ENCODE results near the gene CERS6.

The CERS6 gene

DNA sequence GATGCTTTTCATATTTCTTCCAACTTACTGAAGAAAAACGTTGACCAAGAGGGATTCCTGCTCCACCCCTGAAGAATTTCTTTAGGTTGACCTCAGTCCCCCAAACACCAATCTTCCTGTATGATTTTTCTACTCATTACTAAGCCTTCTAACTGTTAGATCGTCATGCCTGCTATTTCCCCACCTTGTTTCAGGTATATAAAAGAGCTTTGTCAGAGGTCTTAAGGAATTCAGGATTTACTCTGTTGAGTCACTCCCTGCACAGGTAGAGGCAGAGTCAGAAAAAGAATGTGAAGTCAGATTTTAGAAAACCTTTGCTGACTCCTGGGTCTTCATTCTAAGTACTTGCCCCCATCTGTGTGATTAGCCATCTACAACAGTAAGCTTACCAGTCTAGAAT lies 262.6 kb downstream of the CERS6 start:
- DNase-seq (ENCODE audit: low read depth), result no peak
- Histone ChIP-seq H3K4me3 (ENCODE audit: low read length) (no peak overlapping the region), H3K9me3 (ENCODE audit: control insufficient read depth, low read length) (no peaks in the 10 kb centered on the region), H3K36me3 (ENCODE audit: control insufficient read depth, insufficient read depth, low read length, severe bottlenecking) (peaks cover 9% of the 10 kb centered on the region), H3K27me3 (replicated peaks; ENCODE audit: control insufficient read depth, insufficient read depth, low read length) (no peaks in the 10 kb centered on the region), H3K4me1 (ENCODE audit: control insufficient read depth, insufficient read depth, low read length) (peaks cover 10% of the 10 kb centered on the region), H3K9ac (ENCODE audit: low read length) (no peak overlapping the region)

DNA sequence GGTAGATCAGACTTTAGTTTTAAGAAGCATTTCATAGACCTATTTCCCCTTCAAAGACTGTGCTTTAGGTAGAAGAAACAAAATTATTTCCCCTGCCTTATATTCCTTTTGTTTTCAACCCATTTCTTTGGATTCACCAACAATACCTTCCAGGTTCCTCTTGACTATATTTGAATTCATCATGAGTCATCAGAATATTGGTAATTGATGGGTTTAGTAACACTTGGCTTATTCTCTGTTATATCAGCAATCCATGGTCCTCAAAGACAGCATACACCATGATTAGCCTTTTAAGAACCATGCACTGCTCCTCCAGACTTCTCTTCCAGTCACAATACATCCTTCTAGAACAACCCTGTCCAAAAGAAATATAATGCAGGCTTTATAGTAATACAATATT lies 263.4 kb downstream of the CERS6 start:
- Histone ChIP-seq H3K9ac (ENCODE audit: low read length) (no peak overlapping the region), H3K4me1 (ENCODE audit: control insufficient read depth, insufficient read depth, low read length) (peaks cover 10% of the 10 kb centered on the region), H3K9me3 (ENCODE audit: control insufficient read depth, low read length) (no peaks in the 10 kb centered on the region), H3K27me3 (replicated peaks; ENCODE audit: control insufficient read depth, insufficient read depth, low read length) (no peaks in the 10 kb centered on the region), H3K4me3 (ENCODE audit: low read length) (no peak overlapping the region), H3K36me3 (ENCODE audit: control insufficient read depth, insufficient read depth, low read length, severe bottlenecking) (peaks cover 9% of the 10 kb centered on the region)
- no peak for DNase-seq (ENCODE audit: low read depth)

DNA sequence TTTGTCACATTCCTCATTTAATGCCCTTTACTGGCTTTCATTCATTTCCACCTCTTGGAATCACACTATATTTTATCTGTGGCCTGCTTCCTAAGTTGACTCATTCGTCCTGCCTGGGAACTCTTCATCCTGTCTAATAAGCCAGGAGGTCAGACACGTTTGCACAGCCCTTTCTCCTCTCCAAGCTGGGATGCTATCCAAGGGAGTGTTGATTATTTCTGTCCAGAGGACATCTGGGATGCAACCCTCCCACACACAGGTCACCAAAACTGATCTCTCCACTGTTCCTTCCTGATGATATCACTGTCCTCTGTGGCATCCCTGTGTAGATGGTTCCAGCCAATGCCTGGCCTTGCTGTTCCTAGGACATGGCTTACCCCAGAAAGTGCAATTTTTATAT lies 266.5 kb downstream of the CERS6 start:
- DNase-seq (ENCODE audit: low read depth), result no peak

DNA sequence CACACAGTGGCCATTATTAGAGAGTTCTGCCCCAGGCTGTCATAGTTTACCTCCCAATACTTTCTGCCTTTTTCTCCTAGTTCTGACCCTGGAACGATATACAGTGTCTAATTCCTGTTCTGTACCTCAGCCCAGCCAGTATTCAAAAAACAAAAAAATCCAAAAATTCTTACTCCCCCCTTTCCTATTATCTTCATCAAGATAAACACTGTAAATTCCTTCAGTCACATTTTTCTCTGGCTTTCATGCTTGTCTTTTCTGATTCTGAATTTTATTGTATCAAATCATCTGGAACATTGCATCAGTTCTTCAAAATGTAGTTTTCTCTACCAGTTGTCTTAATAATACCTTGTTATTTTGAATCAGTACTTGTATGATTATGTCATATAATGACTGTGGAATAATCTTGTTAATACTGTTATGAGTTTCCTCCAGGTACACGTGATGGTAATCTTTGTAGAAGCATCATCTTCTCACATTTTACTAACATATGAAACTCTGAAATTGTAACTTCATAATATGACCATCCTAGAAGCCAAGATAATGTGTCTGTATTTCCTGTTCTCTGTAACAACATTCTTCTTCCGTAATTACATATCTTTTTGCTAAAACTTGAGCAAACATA lies 267.3 kb downstream of the CERS6 start:
- peaks cover 9% of the 10 kb centered on the region for H3K36me3 ChIP-seq (ENCODE audit: control insufficient read depth, insufficient read depth, low read length, severe bottlenecking)
- no peak overlapping the region for H3K9ac ChIP-seq (ENCODE audit: low read length)
- peak; percentile 26 for DNase-seq (ENCODE audit: low read depth)
- H3K4me1 ChIP-seq (ENCODE audit: control insufficient read depth, insufficient read depth, low read length), result peaks cover 10% of the 10 kb centered on the region
- H3K27me3 ChIP-seq (replicated peaks; ENCODE audit: control insufficient read depth, insufficient read depth, low read length), result no peaks in the 10 kb centered on the region
- H3K4me3 ChIP-seq (ENCODE audit: low read length), result no peak overlapping the region
- H3K9me3 ChIP-seq (ENCODE audit: control insufficient read depth, low read length), result no peaks in the 10 kb centered on the region

More for the DNA sequence above, 266.5 kb downstream of the CERS6 start:
- Histone ChIP-seq H3K9ac (ENCODE audit: low read length) (no peak overlapping the region), H3K4me1 (ENCODE audit: control insufficient read depth, insufficient read depth, low read length) (peaks cover 10% of the 10 kb centered on the region), H3K4me3 (ENCODE audit: low read length) (no peak overlapping the region), H3K27me3 (replicated peaks; ENCODE audit: control insufficient read depth, insufficient read depth, low read length) (no peaks in the 10 kb centered on the region), H3K36me3 (ENCODE audit: control insufficient read depth, insufficient read depth, low read length, severe bottlenecking) (peaks cover 9% of the 10 kb centered on the region), H3K9me3 (ENCODE audit: control insufficient read depth, low read length) (no peaks in the 10 kb centered on the region)

DNA sequence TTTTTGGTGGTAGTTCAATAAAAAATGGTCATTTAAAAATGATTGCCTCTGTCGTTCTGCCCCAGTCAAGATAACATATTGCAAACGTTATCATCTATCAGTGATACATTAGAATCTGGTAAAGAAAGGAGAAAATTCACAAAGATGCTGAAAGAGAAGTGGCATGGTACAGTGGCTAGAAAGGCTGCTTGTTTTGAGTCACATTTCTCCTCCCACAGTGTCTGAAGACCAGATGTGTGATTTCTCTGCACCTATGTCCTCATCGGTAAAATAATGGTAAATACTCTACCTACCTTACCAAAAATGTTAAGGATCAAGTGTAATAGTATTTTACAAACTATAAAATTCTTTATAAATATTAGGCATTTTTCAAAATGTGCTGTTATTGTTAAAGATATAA lies 270.3 kb downstream of the CERS6 start:
- Histone ChIP-seq H3K4me1 (ENCODE audit: control insufficient read depth, insufficient read depth, low read length) (peaks cover 10% of the 10 kb centered on the region), H3K4me3 (ENCODE audit: low read length) (no peak overlapping the region), H3K36me3 (ENCODE audit: control insufficient read depth, insufficient read depth, low read length, severe bottlenecking) (no peaks in the 10 kb centered on the region), H3K9me3 (ENCODE audit: control insufficient read depth, low read length) (no peaks in the 10 kb centered on the region), H3K27me3 (replicated peaks; ENCODE audit: control insufficient read depth, insufficient read depth, low read length) (no peaks in the 10 kb centered on the region), H3K9ac (ENCODE audit: low read length) (no peak overlapping the region)
- no peak for DNase-seq (ENCODE audit: low read depth)

DNA sequence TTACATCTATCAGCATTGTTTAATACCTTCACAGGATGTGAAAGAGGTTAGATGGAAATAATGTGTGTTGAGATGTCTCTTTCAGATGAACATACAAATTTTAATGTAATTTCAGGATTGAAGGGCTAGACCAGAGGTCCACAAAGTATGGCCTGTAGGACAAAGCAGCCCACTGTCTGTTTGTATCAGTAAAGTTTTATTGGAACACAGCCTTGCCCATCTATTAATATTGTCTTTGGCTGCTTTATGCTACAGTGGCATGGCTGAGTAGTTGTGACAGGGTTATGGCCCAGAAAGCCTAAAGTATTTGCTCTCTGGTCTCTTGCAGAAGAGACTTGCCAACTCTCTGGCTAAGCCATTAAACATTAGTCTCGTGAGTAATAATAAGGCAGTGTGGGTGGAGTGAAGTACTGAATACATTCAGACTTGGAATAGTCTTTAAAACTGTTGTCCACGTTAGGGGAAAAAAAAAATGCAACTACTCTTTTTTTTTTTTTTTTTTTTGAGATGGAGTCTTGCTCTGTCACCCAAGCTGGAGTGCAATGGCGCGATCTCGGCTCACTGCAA lies 271.9 kb downstream of the CERS6 start:
- Histone ChIP-seq H3K36me3 (ENCODE audit: control insufficient read depth, insufficient read depth, low read length, severe bottlenecking) (no peaks in the 10 kb centered on the region), H3K9me3 (ENCODE audit: control insufficient read depth, low read length) (no peaks in the 10 kb centered on the region), H3K27me3 (replicated peaks; ENCODE audit: control insufficient read depth, insufficient read depth, low read length) (no peaks in the 10 kb centered on the region), H3K9ac (ENCODE audit: low read length) (no peak overlapping the region), H3K4me3 (ENCODE audit: low read length) (no peak overlapping the region), H3K4me1 (ENCODE audit: control insufficient read depth, insufficient read depth, low read length) (peaks cover under 1% of the 10 kb centered on the region)
- no peak for DNase-seq (ENCODE audit: low read depth)

DNA sequence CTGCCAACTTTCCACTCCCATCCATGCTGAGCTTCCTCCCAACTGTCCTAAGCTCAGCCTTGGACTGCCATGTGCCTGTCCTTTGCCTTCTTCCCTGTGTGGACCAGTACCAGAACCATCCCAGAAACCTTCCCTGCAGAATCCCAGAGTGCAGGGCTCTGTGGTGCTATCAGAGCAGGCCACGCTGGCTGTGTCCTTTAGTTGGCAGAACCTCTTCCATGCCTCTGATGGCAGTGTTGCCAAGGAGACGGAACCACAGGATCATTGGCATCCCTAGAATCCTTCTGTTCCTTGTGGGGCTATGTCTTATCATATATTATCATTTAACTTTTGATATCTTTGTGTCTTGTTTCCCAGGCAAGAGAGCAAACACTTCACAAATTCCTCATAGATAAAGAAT lies 273.4 kb downstream of the CERS6 start:
- H3K4me3 ChIP-seq (ENCODE audit: low read length), result no peak overlapping the region
- DNase-seq (ENCODE audit: low read depth), result no peak

DNA sequence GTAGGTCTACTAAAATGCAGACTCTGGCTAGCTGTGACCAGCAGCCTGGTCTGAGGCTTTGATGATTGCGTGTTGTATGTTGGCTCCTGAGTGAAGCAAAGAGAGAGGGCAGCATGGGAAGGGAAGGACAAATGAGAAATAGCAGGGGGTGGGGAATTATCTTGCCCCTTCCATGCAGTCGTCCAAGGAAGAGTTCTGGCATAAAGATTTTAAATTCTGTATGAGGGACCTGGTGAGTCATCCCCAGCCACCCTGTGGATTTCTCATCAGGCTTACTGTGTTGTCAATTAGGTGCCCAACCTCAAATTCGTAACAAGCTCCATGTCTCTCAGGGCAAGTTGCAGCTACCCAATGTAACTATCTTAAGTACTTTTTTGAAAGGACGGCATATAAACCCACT lies 274.3 kb downstream of the CERS6 start:
- Histone ChIP-seq H3K9ac (ENCODE audit: low read length) (no peak overlapping the region), H3K4me1 (ENCODE audit: control insufficient read depth, insufficient read depth, low read length) (no peaks in the 10 kb centered on the region), H3K4me3 (ENCODE audit: low read length) (no peak overlapping the region), H3K9me3 (ENCODE audit: control insufficient read depth, low read length) (no peaks in the 10 kb centered on the region), H3K36me3 (ENCODE audit: control insufficient read depth, insufficient read depth, low read length, severe bottlenecking) (no peaks in the 10 kb centered on the region), H3K27me3 (replicated peaks; ENCODE audit: control insufficient read depth, insufficient read depth, low read length) (no peaks in the 10 kb centered on the region)
- DNase-seq (ENCODE audit: low read depth), result no peak

More for the DNA sequence above, 273.4 kb downstream of the CERS6 start:
- no peaks in the 10 kb centered on the region for H3K27me3 ChIP-seq (replicated peaks; ENCODE audit: control insufficient read depth, insufficient read depth, low read length)
- H3K9ac ChIP-seq (ENCODE audit: low read length), result no peak overlapping the region
- no peaks in the 10 kb centered on the region for H3K9me3 ChIP-seq (ENCODE audit: control insufficient read depth, low read length)
- H3K36me3 ChIP-seq (ENCODE audit: control insufficient read depth, insufficient read depth, low read length, severe bottlenecking), result no peaks in the 10 kb centered on the region
- H3K4me1 ChIP-seq (ENCODE audit: control insufficient read depth, insufficient read depth, low read length), result no peaks in the 10 kb centered on the region

DNA sequence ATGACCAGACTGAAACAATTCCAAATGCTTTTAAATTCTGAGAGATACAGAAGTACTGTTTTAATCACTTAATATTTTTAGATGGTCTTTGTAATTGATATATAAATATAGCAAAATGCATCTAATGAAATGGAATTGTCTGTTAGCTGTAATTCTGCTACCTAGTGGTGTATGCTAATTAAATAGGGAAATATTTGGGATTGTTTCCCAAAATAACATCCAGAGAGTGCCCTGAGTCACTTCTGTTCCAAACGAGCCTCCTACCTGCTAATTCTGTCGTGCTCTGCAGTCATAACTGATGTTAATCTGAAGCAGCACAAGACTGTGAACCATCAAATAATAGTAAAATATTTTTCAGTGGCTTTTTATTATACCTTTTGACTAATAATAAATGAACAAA lies 274.9 kb downstream of the CERS6 start:
- DNase-seq (ENCODE audit: low read depth), result no peak
- no peak overlapping the region for H3K4me3 ChIP-seq (ENCODE audit: low read length)
- no peaks in the 10 kb centered on the region for H3K27me3 ChIP-seq (replicated peaks; ENCODE audit: control insufficient read depth, insufficient read depth, low read length)
- no peaks in the 10 kb centered on the region for H3K4me1 ChIP-seq (ENCODE audit: control insufficient read depth, insufficient read depth, low read length)
- no peaks in the 10 kb centered on the region for H3K36me3 ChIP-seq (ENCODE audit: control insufficient read depth, insufficient read depth, low read length, severe bottlenecking)
- H3K9ac ChIP-seq (ENCODE audit: low read length), result no peak overlapping the region
- no peaks in the 10 kb centered on the region for H3K9me3 ChIP-seq (ENCODE audit: control insufficient read depth, low read length)

DNA sequence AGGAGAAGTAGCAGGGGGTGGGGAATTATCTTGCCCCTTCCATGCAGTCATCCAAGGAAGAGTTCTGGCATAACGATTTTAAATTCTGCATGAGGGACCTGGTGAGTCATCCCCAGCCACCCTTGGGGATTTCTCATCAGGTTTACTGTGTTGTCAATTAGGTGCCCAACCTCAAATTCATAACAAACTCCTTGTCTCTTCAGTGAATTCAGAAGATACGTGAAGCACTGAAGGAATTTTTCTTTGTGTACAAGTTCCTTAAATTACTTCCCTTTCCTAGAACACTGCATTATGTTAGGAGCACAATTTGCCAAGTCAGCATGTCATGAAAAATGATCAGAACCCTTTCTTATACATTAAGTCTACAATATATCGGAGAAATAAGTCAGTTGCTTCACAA lies 275.5 kb downstream of the CERS6 start:
- H3K9me3 ChIP-seq (ENCODE audit: control insufficient read depth, low read length), result no peaks in the 10 kb centered on the region
- H3K4me1 ChIP-seq (ENCODE audit: control insufficient read depth, insufficient read depth, low read length), result no peaks in the 10 kb centered on the region
- no peaks in the 10 kb centered on the region for H3K27me3 ChIP-seq (replicated peaks; ENCODE audit: control insufficient read depth, insufficient read depth, low read length)
- H3K9ac ChIP-seq (ENCODE audit: low read length), result no peak overlapping the region
- H3K36me3 ChIP-seq (ENCODE audit: control insufficient read depth, insufficient read depth, low read length, severe bottlenecking), result no peaks in the 10 kb centered on the region
- DNase-seq (ENCODE audit: low read depth), result no peak
- H3K4me3 ChIP-seq (ENCODE audit: low read length), result no peak overlapping the region

DNA sequence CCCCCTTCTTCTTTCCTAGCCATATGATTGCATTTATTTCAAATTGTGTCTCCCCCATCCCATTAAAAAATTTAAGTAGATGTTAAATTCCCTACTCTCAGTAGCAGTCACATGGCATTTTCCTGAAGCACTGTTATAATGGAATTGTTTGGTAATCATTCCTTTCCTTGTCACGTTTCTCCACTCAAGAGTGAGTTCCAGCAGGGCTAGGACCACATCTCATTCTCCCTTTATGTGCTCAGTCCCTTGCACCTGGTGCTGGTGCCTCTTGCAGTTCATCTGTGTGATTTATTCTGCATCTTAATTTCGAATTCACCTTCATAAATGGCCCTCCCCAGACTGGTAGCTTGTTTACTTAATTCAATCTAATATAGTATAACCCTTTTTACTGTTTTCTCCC lies 276.0 kb downstream of the CERS6 start:
- H3K4me3 ChIP-seq (ENCODE audit: low read length), result no peak overlapping the region
- H3K27me3 ChIP-seq (replicated peaks; ENCODE audit: control insufficient read depth, insufficient read depth, low read length), result no peaks in the 10 kb centered on the region
- no peaks in the 10 kb centered on the region for H3K4me1 ChIP-seq (ENCODE audit: control insufficient read depth, insufficient read depth, low read length)
- H3K9me3 ChIP-seq (ENCODE audit: control insufficient read depth, low read length), result no peaks in the 10 kb centered on the region
- no peak overlapping the region for H3K9ac ChIP-seq (ENCODE audit: low read length)
- DNase-seq (ENCODE audit: low read depth), result no peak
- no peaks in the 10 kb centered on the region for H3K36me3 ChIP-seq (ENCODE audit: control insufficient read depth, insufficient read depth, low read length, severe bottlenecking)

DNA sequence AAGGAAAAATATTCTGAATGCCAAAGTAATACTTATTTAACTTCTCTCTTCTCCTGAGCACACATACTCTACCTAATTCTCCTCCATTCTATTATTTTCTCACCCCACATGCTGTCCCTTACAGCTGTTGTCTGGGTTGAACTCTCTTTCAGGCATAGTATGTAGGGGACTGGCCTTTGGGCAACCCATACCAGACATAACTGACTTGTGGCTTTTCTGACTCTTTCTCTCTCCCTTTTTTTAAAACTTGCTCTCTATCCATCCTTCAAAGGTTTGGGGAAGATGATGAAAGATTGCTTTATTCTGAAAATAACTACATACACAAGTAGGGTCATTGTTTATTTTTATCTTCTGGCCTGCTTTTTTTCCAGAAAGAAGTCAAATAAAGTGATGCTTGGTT lies 276.4 kb downstream of the CERS6 start:
- Histone ChIP-seq H3K4me1 (ENCODE audit: control insufficient read depth, insufficient read depth, low read length) (no peaks in the 10 kb centered on the region), H3K36me3 (ENCODE audit: control insufficient read depth, insufficient read depth, low read length, severe bottlenecking) (no peaks in the 10 kb centered on the region), H3K9me3 (ENCODE audit: control insufficient read depth, low read length) (no peaks in the 10 kb centered on the region), H3K9ac (ENCODE audit: low read length) (no peak overlapping the region), H3K27me3 (replicated peaks; ENCODE audit: control insufficient read depth, insufficient read depth, low read length) (no peaks in the 10 kb centered on the region), H3K4me3 (ENCODE audit: low read length) (no peak overlapping the region)
- DNase-seq (ENCODE audit: low read depth), result no peak

Measured in adipocyte (in vitro differentiated cells).